ENCODE measurements around the gene LRRN2.

Gene LRRN2

DNA sequence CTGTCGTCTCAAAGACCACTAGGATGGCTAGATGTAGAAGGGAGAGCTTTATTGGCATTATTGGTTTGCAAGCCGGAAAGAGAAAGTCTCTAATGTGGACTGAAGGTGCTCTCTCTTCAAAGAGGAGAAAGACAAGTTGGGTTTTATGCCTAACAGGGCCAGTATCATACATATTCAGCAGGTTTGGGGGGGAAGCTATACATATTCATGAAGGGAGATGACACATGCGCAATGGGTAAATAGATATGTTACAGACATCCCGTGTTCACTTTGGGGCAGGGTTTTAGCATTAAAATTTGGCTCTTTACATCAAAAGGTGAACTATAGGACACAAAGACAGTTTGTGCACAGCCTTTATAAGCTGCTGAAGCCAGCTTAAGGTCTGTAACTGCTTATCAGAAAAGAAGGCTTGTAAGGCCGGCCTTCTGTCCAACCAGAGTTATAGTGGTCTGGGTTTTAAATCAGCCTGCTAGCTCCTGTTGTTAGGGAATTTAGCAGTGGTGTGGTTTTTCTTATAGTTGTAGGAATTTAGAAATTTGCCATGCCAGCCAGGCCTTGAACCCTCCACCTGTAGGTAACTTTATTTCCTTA lies 46.5 kb upstream of the LRRN2 start:
- Histone ChIP-seq H3K27ac (no peak overlapping the region), H3K27me3 (ENCODE audit: control insufficient read depth, insufficient read depth, low read length) (no peaks in the 10 kb centered on the region), H3K9me3 (ENCODE audit: control insufficient read depth, low read length) (no peaks in the 10 kb centered on the region), H3K36me3 (ENCODE audit: control insufficient read depth, insufficient read depth, low read length) (no peaks in the 10 kb centered on the region), H3K4me3 (ENCODE audit: low read depth, low read length) (no peak overlapping the region), H3K4me2 (ENCODE audit: low read length) (no peak overlapping the region), H3K9ac (no peak overlapping the region), H3K4me1 (no peaks in the 10 kb centered on the region), H3K79me2 (no peaks in the 10 kb centered on the region), H2AFZ (no peak overlapping the region)
- no peak for TF ChIP-seq CTCF (IDR thresholded peaks at IDR 0.05)

DNA sequence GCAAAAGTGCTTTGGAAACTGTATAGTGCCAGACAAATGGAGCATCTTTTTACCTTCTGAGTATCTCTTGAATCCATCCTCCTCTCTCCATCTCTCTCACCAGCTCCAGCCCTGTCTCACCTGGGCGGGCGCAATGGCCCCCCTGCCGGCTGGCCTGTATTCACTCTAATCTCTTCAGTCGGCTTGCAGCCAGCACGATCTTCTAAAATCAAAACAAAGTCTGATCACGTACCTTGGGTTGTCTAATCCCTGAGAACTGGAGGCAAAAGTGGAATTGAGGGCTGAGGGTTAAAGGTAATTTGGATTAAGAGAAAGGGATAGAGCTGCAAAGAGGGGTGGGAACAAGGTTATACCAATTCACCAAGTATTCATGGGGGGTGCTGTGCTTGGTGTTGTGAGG lies 46.0 kb upstream of the LRRN2 start:
- Histone ChIP-seq H3K79me2 (no peaks in the 10 kb centered on the region), H3K27ac (no peak overlapping the region), H3K4me1 (no peaks in the 10 kb centered on the region), H3K27me3 (ENCODE audit: control insufficient read depth, insufficient read depth, low read length) (no peaks in the 10 kb centered on the region), H3K9me3 (ENCODE audit: control insufficient read depth, low read length) (no peaks in the 10 kb centered on the region), H2AFZ (no peak overlapping the region), H3K9ac (no peak overlapping the region), H3K36me3 (ENCODE audit: control insufficient read depth, insufficient read depth, low read length) (no peaks in the 10 kb centered on the region), H3K4me3 (ENCODE audit: low read depth, low read length) (no peak overlapping the region), H3K4me2 (ENCODE audit: low read length) (no peak overlapping the region)
- TF ChIP-seq CTCF (IDR thresholded peaks at IDR 0.05): no peak

DNA sequence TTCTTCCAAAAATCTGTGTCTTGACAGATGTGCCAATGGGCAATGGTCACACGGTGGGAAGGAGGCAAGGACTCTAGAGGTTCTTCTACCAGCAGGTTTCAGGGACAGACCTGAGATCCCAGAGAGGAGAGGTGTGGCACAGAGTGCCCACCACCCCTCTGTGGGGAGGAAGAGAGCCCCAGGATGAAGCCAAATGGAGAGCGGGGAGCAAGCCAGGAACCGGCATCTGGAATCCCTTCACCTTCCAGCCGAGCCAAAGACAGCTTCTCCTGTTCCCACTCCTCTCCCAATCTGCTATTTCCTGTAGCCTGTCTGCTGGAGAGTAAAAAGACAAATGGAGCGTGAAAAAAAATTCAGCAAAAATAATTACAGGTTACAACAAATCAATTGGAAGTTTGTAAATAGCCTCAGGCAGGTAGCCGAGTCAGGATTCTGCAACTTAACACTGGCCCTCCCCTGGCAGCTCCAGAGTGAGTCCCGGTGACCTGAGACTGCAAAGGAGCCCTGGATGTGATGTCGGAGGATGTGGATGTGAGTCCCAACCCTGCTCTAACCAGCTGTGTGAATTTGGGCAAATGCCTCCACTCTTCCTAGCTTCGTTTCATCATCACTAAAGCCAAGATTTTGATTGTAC lies 45.4 kb upstream of the LRRN2 start:
- H3K79me2 ChIP-seq: no peaks in the 10 kb centered on the region
- no peaks in the 10 kb centered on the region for H3K27me3 ChIP-seq (ENCODE audit: control insufficient read depth, insufficient read depth, low read length)
- no peak overlapping the region for H3K4me3 ChIP-seq (ENCODE audit: low read depth, low read length)
- no peaks in the 10 kb centered on the region for H3K9me3 ChIP-seq (ENCODE audit: control insufficient read depth, low read length)
- no peaks in the 10 kb centered on the region for H3K4me1 ChIP-seq
- no peak overlapping the region for H2AFZ ChIP-seq
- no peaks in the 10 kb centered on the region for H3K36me3 ChIP-seq (ENCODE audit: control insufficient read depth, insufficient read depth, low read length)
- no peak overlapping the region for H3K9ac ChIP-seq
- H3K27ac ChIP-seq: no peak overlapping the region
- TF ChIP-seq CTCF (IDR thresholded peaks at IDR 0.05): no peak
- H3K4me2 ChIP-seq (ENCODE audit: low read length): no peak overlapping the region

DNA sequence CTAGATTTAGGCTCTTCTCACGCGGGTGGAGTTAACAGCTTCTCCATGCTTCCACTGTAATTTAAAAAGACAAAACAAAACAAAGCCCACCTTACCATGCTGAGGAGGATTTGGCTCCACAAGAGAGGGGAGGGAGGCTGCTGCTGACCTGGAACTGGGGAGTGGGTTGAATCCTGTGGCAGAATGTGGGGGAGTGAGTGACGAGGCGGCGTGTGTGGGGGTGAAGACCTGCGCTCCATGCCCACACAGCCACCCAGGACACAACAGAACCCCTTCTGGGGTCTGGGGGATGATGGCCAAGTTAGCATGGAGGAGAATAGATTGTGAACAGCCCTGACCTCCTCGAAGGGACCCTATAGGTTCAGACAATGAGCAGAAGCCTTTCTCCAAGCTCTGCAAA lies 44.0 kb upstream of the LRRN2 start:
- Histone ChIP-seq H3K36me3 (ENCODE audit: control insufficient read depth, insufficient read depth, low read length) (no peaks in the 10 kb centered on the region), H3K4me3 (ENCODE audit: low read depth, low read length) (no peak overlapping the region), H3K4me1 (no peaks in the 10 kb centered on the region), H3K79me2 (no peaks in the 10 kb centered on the region), H3K27ac (no peak overlapping the region), H3K9ac (no peak overlapping the region), H2AFZ (no peak overlapping the region), H3K4me2 (ENCODE audit: low read length) (no peak overlapping the region), H3K9me3 (ENCODE audit: control insufficient read depth, low read length) (no peaks in the 10 kb centered on the region), H3K27me3 (ENCODE audit: control insufficient read depth, insufficient read depth, low read length) (no peaks in the 10 kb centered on the region)
- no peak for TF ChIP-seq CTCF (IDR thresholded peaks at IDR 0.05)

DNA sequence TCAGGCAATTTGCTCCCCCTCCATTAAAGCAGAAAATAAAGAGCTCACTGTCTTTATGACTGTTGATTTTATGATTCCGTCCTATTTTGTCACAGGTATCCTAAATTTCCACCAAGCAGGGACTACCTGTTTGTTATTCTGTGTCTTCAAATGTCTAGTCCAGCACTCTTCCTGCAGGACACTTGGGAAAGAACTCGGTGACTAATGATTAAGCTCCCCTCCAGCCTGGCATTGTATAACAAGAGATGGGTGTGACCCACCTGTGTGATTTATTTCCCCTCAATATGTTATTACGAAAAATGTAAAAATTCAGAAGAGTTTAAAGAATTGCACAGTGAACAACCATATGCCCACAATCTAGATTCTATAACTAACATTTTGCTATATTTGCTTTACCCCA lies 42.9 kb upstream of the LRRN2 start:
- Histone ChIP-seq H3K4me2 (ENCODE audit: low read length) (no peak overlapping the region), H3K27me3 (ENCODE audit: control insufficient read depth, insufficient read depth, low read length) (no peaks in the 10 kb centered on the region), H2AFZ (no peak overlapping the region), H3K79me2 (no peaks in the 10 kb centered on the region), H3K9ac (no peak overlapping the region), H3K27ac (no peak overlapping the region), H3K4me3 (ENCODE audit: low read depth, low read length) (no peak overlapping the region), H3K36me3 (ENCODE audit: control insufficient read depth, insufficient read depth, low read length) (no peaks in the 10 kb centered on the region), H3K9me3 (ENCODE audit: control insufficient read depth, low read length) (no peaks in the 10 kb centered on the region), H3K4me1 (no peaks in the 10 kb centered on the region)
- no peak for TF ChIP-seq CTCF (IDR thresholded peaks at IDR 0.05)
